A549 treated with ZK216348 at 1 μM for 4 hours (cell line): ENCODE results near the gene KCNB1. TPM values are rescaled to one million over a fixed set of nuclear protein-coding genes. Genes with fewer than 3 reads are reported as not detected.

Experiments
- total RNA-seq: library from RNA; stranded (reverse); fragments of 200-300 nt; extraction: Qiagen RNA extraction; gene quantifications from 5 replicates; pipeline ENCODE4 v1.2.3, GENCODE V29; 2022; ENCODE audit warnings: low read depth

The KCNB1 gene
- 0.37 to 0.99 TPM (median 0.63 TPM) in 5 replicates for total RNA-seq

GRCh38 chr20:49482621-49483017 lies at the start of gene KCNB1:
Gene KCNB1 (minus strand): TSS chr20:49482668. CDS start chr20:49482480, 188 bp downstream.

Other genes starting within 250 kb of the KCNB1 start
- gene ZNFX1, start 204.6 kb downstream of the KCNB1 start, total RNA-seq = 20.2 to 28.1 TPM (median 25.1 TPM) in 5 replicates
- gene PTGIS, start 85.5 kb upstream of the KCNB1 start, total RNA-seq = 0.04 TPM in 1 of 5 replicates, not detected in the others
- 48.8 to 75.9 TPM (median 63.2 TPM) in 5 replicates for gene B4GALT5, start 231.2 kb upstream of the KCNB1 start, total RNA-seq